Activated T-cell treated with anti-CD3 and anti-CD28 coated beads, Interleukin-2, amount 50 U/mL, for 4 hours (primary cell): ENCODE results near the gene TBX2. TPM values are rescaled to one million over a fixed set of nuclear protein-coding genes. Genes with fewer than 3 reads are reported as not detected.
A peak's percentile ranks its signal among the peaks of the same experiment; 100 is the strongest.

ENCODE experiments used
- ATAC-seq, 2 donors: fragments of 200-7000 bp; cut with Tn5 transposase; one replicate each; pipeline ENCODE4 v1.10.0; 2021
- DNase-seq: peaks from one replicate; pipeline ENCODE4 v3.0.0-alpha.2; 2020
- H3K27me3 Mint-ChIP-seq: one replicate; pipeline ENCODE4 v1.8.0; 2021; ENCODE audit warnings: low read depth, mixed read lengths
- H3K36me3 Mint-ChIP-seq: one replicate; pipeline ENCODE4 v1.8.0; 2022; ENCODE audit warnings: mixed read lengths; ENCODE audit not compliant: insufficient read depth
- H3K4me1 Mint-ChIP-seq: one replicate; pipeline ENCODE4 v1.8.0; 2021; ENCODE audit warnings: low read depth, mixed read lengths
- H3K4me3 Mint-ChIP-seq: one replicate; pipeline ENCODE4 v1.8.0; 2021; ENCODE audit warnings: mild to moderate bottlenecking, moderate library complexity, mixed read lengths
- H3K9me3 Mint-ChIP-seq: one replicate; pipeline ENCODE4 v1.8.0; 2021; ENCODE audit warnings: mixed read lengths
- total RNA-seq, 3 donors: library from RNA; stranded (reverse); gene quantifications; one replicate each; pipeline ENCODE4 v1.2.1, GENCODE V29; 2021

The TBX2 gene
- total RNA-seq, 3 donors from 2014 or later, result 0.05 to 0.16 (median 0.15) TPM

- H3K9me3 Mint-ChIP-seq, result no peaks in the 10 kb centered on the region
- H3K4me1 Mint-ChIP-seq, result peaks cover 41% of the 10 kb centered on the region
- DNase-seq (no peak), ATAC-seq (no peak)
- H3K36me3 Mint-ChIP-seq, result no peaks in the 10 kb centered on the region
- H3K27me3 Mint-ChIP-seq, result peaks cover 62% of the 10 kb centered on the region
- H3K4me3 Mint-ChIP-seq, result peak overlapping the region; percentile 49
Observed at GRCh38 chr17:61398721-61399130, 917 bp upstream of the TBX2 start.

- no peaks in the 10 kb centered on the region for H3K9me3 Mint-ChIP-seq
- peak overlapping the region; percentile 40 for H3K4me3 Mint-ChIP-seq
- ATAC-seq (no peak), DNase-seq (no peak)
- H3K27me3 Mint-ChIP-seq, result peaks cover 63% of the 10 kb centered on the region
- H3K36me3 Mint-ChIP-seq, result no peaks in the 10 kb centered on the region
- peaks cover 46% of the 10 kb centered on the region for H3K4me1 Mint-ChIP-seq
Observed at GRCh38 chr17:61400066-61400716, 548 bp downstream of the TBX2 start.

- H3K4me3 Mint-ChIP-seq, result peak overlapping the region; percentile 40
- ATAC-seq, result peak in 1 of 2 donors; percentile 11
Observed at GRCh38 chr17:61400717-61401388, 1.2 kb downstream of the TBX2 start.

GRCh38 chr17:61401389-61402072 lies 1.9 kb downstream of the TBX2 start:
- Mint-ChIP-seq H3K9me3 (no peaks in the 10 kb centered on the region), H3K4me3 (no peak overlapping the region), H3K4me1 (peaks cover 41% of the 10 kb centered on the region), H3K36me3 (no peaks in the 10 kb centered on the region), H3K27me3 (peaks cover 61% of the 10 kb centered on the region)
- DNase-seq (no peak), ATAC-seq (no peak)

More at GRCh38 chr17:61400717-61401388, 1.2 kb downstream of the TBX2 start:
- peaks cover 43% of the 10 kb centered on the region for H3K4me1 Mint-ChIP-seq
- H3K9me3 Mint-ChIP-seq, result no peaks in the 10 kb centered on the region
- DNase-seq, result no peak
- H3K36me3 Mint-ChIP-seq, result no peaks in the 10 kb centered on the region
- H3K27me3 Mint-ChIP-seq, result peaks cover 57% of the 10 kb centered on the region

- DNase-seq (no peak), ATAC-seq (no peak)
- no peaks in the 10 kb centered on the region for H3K36me3 Mint-ChIP-seq
- peaks cover 67% of the 10 kb centered on the region for H3K27me3 Mint-ChIP-seq
- H3K9me3 Mint-ChIP-seq, result no peaks in the 10 kb centered on the region
- peaks cover 41% of the 10 kb centered on the region for H3K4me1 Mint-ChIP-seq
- H3K4me3 Mint-ChIP-seq, result peak overlapping the region; percentile 65
Observed at GRCh38 chr17:61402073-61402541, 2.5 kb downstream of the TBX2 start.

GRCh38 chr17:61402978-61403800 lies 3.5 kb downstream of the TBX2 start:
- H3K27me3 Mint-ChIP-seq, result peaks cover 69% of the 10 kb centered on the region
- DNase-seq, result no peak
- H3K9me3 Mint-ChIP-seq, result no peaks in the 10 kb centered on the region
- H3K4me3 Mint-ChIP-seq, result peak overlapping the region; percentile 65
- H3K36me3 Mint-ChIP-seq, result no peaks in the 10 kb centered on the region
- peaks cover 37% of the 10 kb centered on the region for H3K4me1 Mint-ChIP-seq
- ATAC-seq, result peak in 1 of 2 donors; percentile 30

GRCh38 chr17:61403801-61404662 lies 4.4 kb downstream of the TBX2 start:
- no peaks in the 10 kb centered on the region for H3K36me3 Mint-ChIP-seq
- peaks cover 70% of the 10 kb centered on the region for H3K27me3 Mint-ChIP-seq
- peak in 1 of 2 donors; percentile 20 for ATAC-seq
- H3K9me3 Mint-ChIP-seq, result no peaks in the 10 kb centered on the region
- peak overlapping the region; percentile 50 for H3K4me3 Mint-ChIP-seq
- DNase-seq, result no peak
- H3K4me1 Mint-ChIP-seq, result peaks cover 36% of the 10 kb centered on the region

- H3K4me3 Mint-ChIP-seq, result no peak overlapping the region
- peaks cover 69% of the 10 kb centered on the region for H3K27me3 Mint-ChIP-seq
- no peak for ATAC-seq
- peaks cover 36% of the 10 kb centered on the region for H3K4me1 Mint-ChIP-seq
- no peak for DNase-seq
- H3K36me3 Mint-ChIP-seq, result no peaks in the 10 kb centered on the region
- H3K9me3 Mint-ChIP-seq, result no peaks in the 10 kb centered on the region
Observed at GRCh38 chr17:61404663-61404912, 4.9 kb downstream of the TBX2 start.

- DNase-seq, result no peak
Observed at GRCh38 chr17:61404913-61405685, 5.5 kb downstream of the TBX2 start.

GRCh38 chr17:61405686-61406536 lies 6.3 kb downstream of the TBX2 start:
- ATAC-seq (no peak), DNase-seq (no peak)
- Mint-ChIP-seq H3K36me3 (no peaks in the 10 kb centered on the region), H3K9me3 (no peaks in the 10 kb centered on the region), H3K4me1 (peaks cover 42% of the 10 kb centered on the region), H3K27me3 (peaks cover 75% of the 10 kb centered on the region), H3K4me3 (no peak overlapping the region)

More at GRCh38 chr17:61404913-61405685, 5.5 kb downstream of the TBX2 start:
- H3K4me3 Mint-ChIP-seq, result peak overlapping the region; percentile 29
- no peaks in the 10 kb centered on the region for H3K9me3 Mint-ChIP-seq
- no peaks in the 10 kb centered on the region for H3K36me3 Mint-ChIP-seq
- H3K27me3 Mint-ChIP-seq, result peaks cover 72% of the 10 kb centered on the region
- ATAC-seq, result no peak
- peaks cover 40% of the 10 kb centered on the region for H3K4me1 Mint-ChIP-seq

GRCh38 chr17:61406537-61406845 lies 6.8 kb downstream of the TBX2 start:
- Mint-ChIP-seq H3K4me3 (no peak overlapping the region), H3K4me1 (peaks cover 38% of the 10 kb centered on the region), H3K27me3 (peaks cover 69% of the 10 kb centered on the region), H3K36me3 (no peaks in the 10 kb centered on the region), H3K9me3 (no peaks in the 10 kb centered on the region)
- DNase-seq, result no peak
- ATAC-seq, result no peak
